ENCODE measurements around the gene COL9A3. TPM values are rescaled to one million over a fixed set of nuclear protein-coding genes. Genes with fewer than 3 reads are reported as not detected.

COL9A3 gene
- total RNA-seq, 1 experiment from 2014 or later: 150 TPM

GRCh38 chr20:62888406-62888805 is 71.6 kb downstream of the COL9A3 start:
- Histone ChIP-seq H2BK5ac (ENCODE audit: insufficient read length, low read length) (no peak overlapping the region), H3K9me3 (ENCODE audit: control insufficient read depth, low read depth, low read length) (no peaks in the 10 kb centered on the region)
- peak overlapping the region in 1 of 3 experiments; percentile 91; a peak in 1 of 7 replicates for H3K27ac Mint-ChIP-seq

More at GRCh38 chr20:62888406-62888805, 71.6 kb downstream of the COL9A3 start:
- H3T11ph ChIP-seq (ENCODE audit: low read length): no peak overlapping the region
- H4K8ac ChIP-seq (replicated peaks; ENCODE audit: insufficient read length, low read depth, low read length): no peak overlapping the region
- H3K56ac ChIP-seq (ENCODE audit: insufficient read length, low read depth, low read length): no peak overlapping the region
- no peak overlapping the region for H4K5ac ChIP-seq (ENCODE audit: insufficient read length, low read depth, low read length)
- no peak overlapping the region for H2BK20ac ChIP-seq (ENCODE audit: low read depth, low read length, poor library complexity, severe bottlenecking)
- no peak overlapping the region for H3K23ac ChIP-seq (ENCODE audit: insufficient read length, low read depth, low read length)
- H3K23me2 ChIP-seq (ENCODE audit: insufficient read length, low read depth, low read length, poor library complexity, severe bottlenecking): no peaks in the 10 kb centered on the region
- H2AFZ ChIP-seq (ENCODE audit: low read length): no peak overlapping the region
- Mint-ChIP-seq H3K4me1 (peaks cover 24 to 28% of the 10 kb centered on the region in 2 experiments), H3K27me3 (ENCODE audit: low read depth) (no peaks in the 10 kb centered on the region), H3K36me3 (ENCODE audit: insufficient read depth in 1 of 3, low read depth in 3 of 3) (peaks cover 58 to 90% (median 61%) of the 10 kb centered on the region in 3 experiments), H3K4me3 (no peak overlapping the region), H3K9me3 (no peaks in the 10 kb centered on the region)
- H3K27ac ChIP-seq (ENCODE audit: insufficient read length, low read depth, low read length): no peak overlapping the region
- H3K79me1 ChIP-seq (ENCODE audit: insufficient read depth, low read depth, low read length, poor library complexity, severe bottlenecking): no peaks in the 10 kb centered on the region
- no peaks in the 10 kb centered on the region; the same call in 1 of the 2 replicates for H3K4me1 ChIP-seq (ENCODE audit: insufficient read depth, low read length)
- TF ChIP-seq, protein P1, sequence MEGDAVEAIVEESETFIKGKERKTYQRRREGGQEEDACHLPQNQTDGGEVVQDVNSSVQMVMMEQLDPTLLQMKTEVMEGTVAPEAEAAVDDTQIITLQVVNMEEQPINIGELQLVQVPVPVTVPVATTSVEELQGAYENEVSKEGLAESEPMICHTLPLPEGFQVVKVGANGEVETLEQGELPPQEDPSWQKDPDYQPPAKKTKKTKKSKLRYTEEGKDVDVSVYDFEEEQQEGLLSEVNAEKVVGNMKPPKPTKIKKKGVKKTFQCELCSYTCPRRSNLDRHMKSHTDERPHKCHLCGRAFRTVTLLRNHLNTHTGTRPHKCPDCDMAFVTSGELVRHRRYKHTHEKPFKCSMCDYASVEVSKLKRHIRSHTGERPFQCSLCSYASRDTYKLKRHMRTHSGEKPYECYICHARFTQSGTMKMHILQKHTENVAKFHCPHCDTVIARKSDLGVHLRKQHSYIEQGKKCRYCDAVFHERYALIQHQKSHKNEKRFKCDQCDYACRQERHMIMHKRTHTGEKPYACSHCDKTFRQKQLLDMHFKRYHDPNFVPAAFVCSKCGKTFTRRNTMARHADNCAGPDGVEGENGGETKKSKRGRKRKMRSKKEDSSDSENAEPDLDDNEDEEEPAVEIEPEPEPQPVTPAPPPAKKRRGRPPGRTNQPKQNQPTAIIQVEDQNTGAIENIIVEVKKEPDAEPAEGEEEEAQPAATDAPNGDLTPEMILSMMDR (conservative IDR thresholded peaks at IDR 0.05): no peak
- no peak overlapping the region for H3K9ac ChIP-seq (ENCODE audit: extremely low read depth, insufficient read length, low read length)
- no peak overlapping the region for H2BK120ac ChIP-seq (ENCODE audit: low read depth, low read length, poor library complexity, severe bottlenecking)
- H4K20me1 ChIP-seq (ENCODE audit: control insufficient read depth, insufficient read depth, insufficient read length): no peaks in the 10 kb centered on the region
- H2BK12ac ChIP-seq (ENCODE audit: insufficient read length, low read depth, low read length): no peak overlapping the region
- WGBS (ENCODE audit: extremely low coverage, insufficient read length, low lambda C conversion rate): no CpG with 5 or more reads among the region's 16 CpGs
- H3K4ac ChIP-seq (ENCODE audit: low read depth, low read length): no peak overlapping the region
- H3K14ac ChIP-seq (ENCODE audit: insufficient read depth, low read length): no peak overlapping the region
- H3K79me2 ChIP-seq (ENCODE audit: insufficient read depth, low read length): no peaks in the 10 kb centered on the region
- no peak overlapping the region for H3K4me2 ChIP-seq (ENCODE audit: insufficient read depth, insufficient read length, low read length)
- H3K18ac ChIP-seq (ENCODE audit: insufficient read length, low read depth, low read length): no peak overlapping the region
- H2BK15ac ChIP-seq (ENCODE audit: low read depth, low read length): no peak overlapping the region
- H3K27me3 ChIP-seq (ENCODE audit: insufficient read depth, low read length): no peaks in the 10 kb centered on the region
- H4K91ac ChIP-seq (ENCODE audit: insufficient read length, low read depth, low read length): no peak overlapping the region
- H2AK5ac ChIP-seq (ENCODE audit: insufficient read length, low read length): no peak overlapping the region
- no peak for DNase-seq

Measured in H9 (cell line).